Activated naive CD4-positive, alpha-beta T cell (primary cell): Measurements from ENCODE around the gene PLA2G4B.

Experiments
- DNase-seq, 4 experiments: peaks; one replicate each; lab custom pipeline; 2025; lab: John Stamatoyannopoulos, UW

PLA2G4B gene

DNA sequence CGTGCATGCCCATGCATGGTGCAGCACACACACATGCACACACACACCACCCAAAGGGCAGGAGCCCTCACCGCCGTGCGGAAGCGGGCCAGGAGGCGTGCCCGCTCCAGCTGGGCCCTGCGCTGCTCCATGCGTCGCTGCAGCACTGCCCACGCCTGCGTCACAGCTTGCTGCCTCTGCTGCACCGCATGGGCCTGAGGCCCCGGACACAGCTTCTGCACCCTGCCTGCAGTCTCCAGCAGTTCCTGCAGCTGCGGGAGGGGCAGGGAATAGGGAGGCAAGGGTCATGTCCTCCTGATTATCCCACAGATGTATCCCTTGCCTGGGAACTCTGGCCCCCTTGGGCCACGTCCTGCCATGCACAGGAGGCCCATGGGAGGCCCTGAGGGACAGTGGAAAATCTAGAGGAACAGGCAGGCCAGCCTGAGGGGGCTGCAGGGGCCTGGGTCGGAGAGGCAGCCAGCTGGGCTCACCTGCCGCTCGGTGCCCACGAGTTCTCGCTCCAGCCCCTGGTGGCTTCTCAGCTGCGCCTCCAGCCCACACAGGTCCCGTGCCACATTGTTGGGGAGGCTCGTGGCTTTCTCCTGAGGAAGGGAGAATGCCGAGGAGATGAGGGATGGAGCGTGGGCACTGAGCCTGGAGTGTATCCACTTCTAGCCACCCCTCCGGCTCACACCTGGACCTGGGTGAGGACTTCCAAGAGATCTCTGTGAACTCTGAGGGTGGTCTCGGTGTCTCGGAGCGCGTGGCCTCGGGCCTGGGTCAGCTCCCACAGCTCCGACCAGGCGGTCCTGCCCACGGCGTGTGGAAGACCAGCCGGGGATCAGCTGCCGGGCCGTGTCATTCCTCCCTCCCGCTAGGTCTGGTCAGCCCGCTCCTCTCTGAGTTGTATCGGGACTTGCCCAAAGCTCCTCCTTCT, 31.4 kb downstream of the PLA2G4B start:
- no peak for DNase-seq

GRCh38 chr15:41870689-41871081, 32.0 kb downstream of the PLA2G4B start:
- DNase-seq = peak in 1 of 4 experiments; percentile 47

- no peak for DNase-seq
These were observed 32.7 kb downstream of the PLA2G4B start for GRCh38 chr15:41871175-41871905.

DNA sequence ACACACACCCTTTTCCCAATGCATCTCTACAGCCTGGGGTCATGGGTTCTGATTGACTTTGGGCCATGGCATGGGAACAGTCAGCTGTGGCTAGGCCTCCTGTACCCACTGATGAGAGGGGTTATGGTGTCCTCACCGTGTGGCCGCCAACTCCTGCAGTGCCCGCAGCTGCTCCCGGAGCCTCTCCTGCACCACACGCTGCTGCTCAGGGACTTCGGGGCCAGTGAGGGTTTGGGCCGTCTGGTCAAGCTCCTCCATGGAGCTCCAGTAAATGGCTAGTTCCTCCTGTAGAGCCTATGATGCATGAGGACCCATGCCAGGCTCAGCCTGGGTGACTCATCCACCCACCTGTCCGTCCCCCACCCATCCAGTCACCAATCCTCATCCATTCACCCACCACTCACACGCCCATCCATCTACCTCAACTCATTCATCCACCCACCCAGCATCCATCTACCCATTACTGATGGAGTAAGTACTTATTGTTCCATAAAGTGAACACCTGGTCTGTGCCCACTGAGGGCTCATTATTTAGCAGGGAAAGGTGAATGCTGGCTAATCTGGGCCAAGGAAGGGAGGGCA, 33.6 kb downstream of the PLA2G4B start:
- DNase-seq = no peak

- DNase-seq = no peak
These were observed 35.1 kb downstream of the PLA2G4B start for GRCh38 chr15:41873711-41874110.

- no peak for DNase-seq
These were observed 36.1 kb downstream of the PLA2G4B start for GRCh38 chr15:41874736-41875135.

- no peak for DNase-seq
These were observed 37.4 kb downstream of the PLA2G4B start for GRCh38 chr15:41876007-41876406.

DNA sequence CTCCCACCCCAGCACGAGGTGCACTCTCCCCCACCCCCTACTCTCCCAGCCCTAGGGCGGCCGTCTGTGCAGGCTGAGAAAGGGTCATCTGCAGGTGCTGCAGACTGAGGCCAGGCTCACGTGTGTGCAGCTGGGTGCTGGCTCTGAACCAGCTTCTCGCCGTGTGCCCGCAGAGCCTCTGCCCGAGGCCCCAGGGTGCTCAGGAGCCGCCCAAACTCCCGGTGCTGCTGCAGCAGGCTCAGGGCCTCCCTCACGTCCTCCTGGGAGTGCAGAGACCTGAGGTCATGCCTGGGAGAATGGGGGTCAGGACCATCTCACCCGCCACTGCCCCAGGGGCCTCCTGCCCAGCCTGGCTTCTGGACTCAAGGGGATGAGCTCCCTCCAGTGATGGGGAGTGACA, 38.0 kb downstream of the PLA2G4B start:
- no peak for DNase-seq

- DNase-seq = no peak
These were observed 39.1 kb downstream of the PLA2G4B start for GRCh38 chr15:41877631-41878354.

DNA sequence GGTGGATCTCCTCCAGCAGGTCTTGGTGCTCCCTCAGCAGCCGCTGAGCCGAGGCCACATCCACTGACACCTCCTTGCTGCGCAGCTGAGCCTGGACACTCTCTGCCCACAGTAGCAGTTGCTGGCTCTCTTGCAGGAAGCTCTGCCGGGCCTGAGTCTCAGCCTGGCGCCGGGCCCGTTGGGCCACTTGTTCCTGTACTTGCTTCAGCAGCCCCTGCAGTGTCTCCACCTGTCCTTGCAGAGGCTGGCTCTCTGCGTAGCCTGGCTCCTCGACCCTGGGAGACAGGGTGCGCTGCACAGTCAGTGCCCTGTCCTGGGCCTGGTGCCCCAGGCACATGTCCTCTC, 39.7 kb downstream of the PLA2G4B start:
- DNase-seq = no peak

DNA sequence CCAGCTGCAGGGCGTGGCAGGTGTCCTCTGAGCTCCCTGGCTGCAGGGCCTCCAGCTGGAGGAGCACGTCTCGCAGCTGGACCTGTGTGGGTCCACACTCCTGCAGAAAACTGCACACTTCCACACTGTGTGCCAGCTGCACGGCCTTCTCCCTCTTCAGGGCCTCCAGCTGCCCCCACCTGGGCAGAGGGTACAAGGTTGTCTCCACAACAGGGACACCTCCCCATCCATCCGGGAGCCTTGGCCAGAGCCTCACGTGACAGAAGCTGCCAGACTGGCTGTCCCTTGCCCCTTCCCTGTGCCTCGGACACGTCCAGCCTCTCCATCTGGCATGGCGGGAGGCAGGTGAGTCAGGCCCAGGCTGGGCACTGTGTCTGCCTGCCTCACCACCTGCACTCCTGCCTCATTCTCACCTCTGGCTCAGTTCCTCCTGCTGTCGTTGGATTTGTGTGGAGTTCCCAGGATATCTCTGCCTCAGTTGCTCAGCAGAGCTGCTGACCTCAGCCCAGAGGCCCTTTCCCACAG, 40.7 kb downstream of the PLA2G4B start:
- no peak for DNase-seq

DNA sequence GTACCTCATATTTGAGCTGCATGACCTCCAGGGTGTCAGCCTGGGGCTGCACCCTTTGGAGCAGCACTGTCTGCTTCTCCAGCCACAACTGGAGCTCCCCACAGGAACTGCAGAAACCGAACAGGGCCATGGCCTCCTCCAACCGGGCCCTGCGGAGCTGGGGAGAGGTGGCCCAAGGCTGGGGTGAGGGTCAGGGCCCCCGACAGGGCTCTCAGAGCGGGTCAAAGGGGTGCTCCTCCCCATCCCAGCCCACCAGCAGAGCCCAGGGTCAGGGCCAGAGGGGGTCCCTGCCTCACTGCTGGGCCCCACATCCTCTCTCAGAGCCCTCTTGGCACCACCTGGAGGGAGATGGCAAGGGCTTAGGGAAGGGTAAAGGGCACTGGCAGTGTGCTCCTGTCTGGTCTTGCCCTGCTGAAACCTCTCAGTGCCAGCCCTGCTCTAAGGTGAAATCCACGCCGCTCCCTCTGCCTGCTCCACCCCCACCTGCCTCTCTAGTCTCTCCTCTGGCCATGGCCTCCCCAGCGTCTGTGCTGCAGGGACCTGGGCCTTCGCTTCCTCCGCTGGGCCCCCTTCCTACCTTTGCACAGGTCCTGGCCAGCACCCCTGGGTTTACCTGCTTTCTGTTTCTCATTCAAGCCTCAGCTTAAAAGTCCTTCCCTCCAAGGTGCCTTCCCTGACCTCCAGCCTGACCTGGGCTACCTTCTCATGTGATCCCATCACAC, 41.7 kb downstream of the PLA2G4B start:
- DNase-seq = no peak

DNA sequence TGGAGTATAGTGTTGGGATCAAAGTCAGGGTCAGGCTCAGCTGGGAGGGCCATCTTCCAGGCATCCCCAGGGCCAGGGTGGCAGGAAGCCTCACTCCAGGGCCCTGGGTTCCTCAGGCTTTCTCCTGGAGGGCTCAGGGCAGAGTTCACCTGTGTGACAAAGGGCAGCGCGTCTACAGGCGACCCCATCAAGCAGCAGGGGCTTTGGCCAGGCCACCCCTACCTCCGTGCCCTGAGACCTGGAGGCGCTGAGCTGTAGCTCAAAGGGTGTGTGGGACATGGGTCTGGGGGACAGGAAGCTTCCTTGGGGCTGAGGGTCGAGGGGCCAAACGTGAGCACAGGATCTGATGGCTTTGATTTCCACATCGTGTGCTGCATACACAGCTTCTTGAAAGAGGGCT, 42.4 kb downstream of the PLA2G4B start:
- no peak for DNase-seq

- DNase-seq = no peak
These were observed 42.9 kb downstream of the PLA2G4B start for GRCh38 chr15:41881550-41881919.

- DNase-seq = peak in 1 of 4 experiments; percentile 8
These were observed 43.5 kb downstream of the PLA2G4B start for GRCh38 chr15:41881920-41882688.

DNA sequence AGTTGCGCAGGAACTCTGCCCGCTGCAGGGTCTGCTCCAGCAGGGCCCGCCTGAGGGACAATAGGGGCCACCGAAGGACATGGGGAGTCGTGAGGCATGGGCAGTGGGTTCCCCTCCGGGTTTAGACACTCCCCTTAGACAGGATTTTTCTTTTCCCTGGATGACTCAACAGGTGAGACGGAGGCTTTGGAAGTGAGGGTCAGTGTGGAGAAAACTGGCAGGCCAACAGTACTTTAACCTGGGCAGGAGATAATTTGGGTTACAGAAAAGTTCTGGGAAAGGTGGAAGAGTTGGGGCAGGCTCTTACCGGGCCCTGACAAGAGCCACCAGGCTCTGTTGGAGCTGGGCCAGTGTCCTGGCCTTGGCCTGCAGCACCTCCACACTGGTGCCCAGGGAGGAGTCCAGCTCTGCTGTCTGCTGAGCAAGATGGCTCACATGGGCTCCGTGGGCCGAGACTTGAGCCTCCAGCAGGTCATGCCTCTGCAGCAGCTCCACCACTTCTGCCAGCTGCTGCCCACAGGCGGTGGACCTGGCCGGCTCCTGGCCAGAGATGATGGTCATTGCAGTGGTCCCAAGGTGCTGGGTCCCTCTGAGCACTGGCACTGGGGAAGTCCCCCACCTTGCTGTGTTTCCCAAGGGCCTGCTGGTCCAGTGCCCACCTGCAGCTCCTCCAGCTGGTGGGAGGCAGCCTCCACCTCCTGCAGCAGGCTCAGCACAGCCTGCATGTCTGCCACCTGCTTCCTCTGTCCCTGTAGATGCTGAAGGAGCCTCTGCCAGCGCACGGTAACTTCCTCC, 44.2 kb downstream of the PLA2G4B start:
- no peak for DNase-seq

DNA sequence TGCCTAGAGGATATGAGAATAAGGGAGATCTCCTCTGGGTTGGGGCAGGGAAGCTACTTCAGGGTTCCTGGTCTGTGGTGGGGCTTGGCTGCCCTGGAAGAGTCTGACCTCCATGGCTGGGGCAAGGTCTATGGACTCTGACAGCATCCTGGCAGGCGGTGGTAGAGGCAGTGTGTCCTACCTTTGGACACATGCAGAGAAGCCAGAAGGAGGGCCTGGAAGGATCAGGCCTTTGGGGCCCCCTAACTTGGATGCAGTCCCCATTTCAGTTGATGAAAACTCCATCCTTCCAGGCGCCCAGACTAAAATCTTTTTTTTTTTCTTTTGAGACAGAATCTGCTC, 44.8 kb downstream of the PLA2G4B start:
- no peak for DNase-seq

- DNase-seq = no peak
These were observed 45.8 kb downstream of the PLA2G4B start for GRCh38 chr15:41884458-41884857.

DNA sequence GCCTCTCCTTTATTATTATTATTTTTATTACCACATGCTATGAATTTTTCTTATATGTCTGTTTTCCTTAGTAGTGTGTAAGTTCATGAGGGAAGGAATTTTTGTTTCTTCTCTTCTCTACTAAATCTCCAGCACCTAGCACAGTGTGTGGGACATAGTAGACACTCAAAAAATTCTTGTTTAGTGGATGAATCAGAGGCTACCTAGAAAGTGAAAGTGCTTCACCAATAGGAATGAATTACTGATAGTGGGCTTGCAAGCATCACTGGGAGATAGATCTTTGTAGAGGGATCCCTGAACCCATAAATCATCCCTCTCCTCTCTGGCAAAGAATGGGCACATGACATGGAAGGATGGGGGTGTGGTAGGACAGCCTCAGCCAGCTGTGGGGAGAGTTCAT, 46.7 kb downstream of the PLA2G4B start:
- DNase-seq = no peak

DNA sequence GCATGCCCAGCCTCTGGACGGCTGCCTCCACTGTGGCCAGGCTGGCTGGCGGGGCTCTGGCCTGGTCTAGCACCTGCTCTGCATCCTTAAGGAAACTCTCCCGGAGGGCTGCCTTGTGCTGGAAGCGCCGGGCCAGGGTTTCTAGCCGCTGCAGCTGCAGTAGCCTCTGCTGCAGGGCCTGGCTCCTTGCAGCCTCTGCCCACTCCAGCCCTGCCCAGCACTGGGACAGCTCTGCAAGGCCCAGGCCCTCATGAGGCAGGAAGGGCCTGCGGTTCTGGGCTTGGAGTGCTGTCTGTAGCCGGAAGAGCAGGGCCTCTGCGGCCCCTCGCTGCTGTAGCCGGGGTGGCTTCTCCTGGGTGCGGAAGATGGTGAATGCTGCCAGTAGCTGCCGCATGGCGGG, 47.2 kb downstream of the PLA2G4B start:
- DNase-seq = no peak
